HCT116 (cell line): ENCODE measurements around the gene SCAI. TPM values are rescaled to one million over a fixed set of nuclear protein-coding genes. Genes with fewer than 3 reads are reported as not detected.

ENCODE experiments used
- ATAC-seq: fragments of 200-7000 bp; cut with Tn5 transposase; 2 replicates; pipeline ENCODE4 v1.9.1; 2020; ENCODE audit warnings: mild to moderate bottlenecking, moderate library complexity
- BruUV-seq: library from RNA; stranded (reverse); fragments of 400-500 nt; replicated peaks from 2 replicates; lab custom pipeline; 2021; lab: Mats Ljungman, UMichigan
- CTCF ChIA-PET: fragments of 300-600 bp; sonication (Branson Sonifier 250); formaldehyde crosslinking; loops from one replicate; lab custom pipeline; 2021; ENCODE audit warnings: antibody characterized with exemption; lab: Charles Lee
- POLR2A ChIA-PET: fragments of 300-600, 350-600 bp; sonication (Branson Sonifier 250); formaldehyde crosslinking; loops from one replicate; lab custom pipeline; 2021; ENCODE audit warnings: antibody characterized with exemption; lab: Charles Lee
- RAD21 ChIA-PET, 2 experiments: fragments of 300-600 bp; sonication (Branson Sonifier 250); formaldehyde crosslinking; loops; one replicate each; lab custom pipeline; 2023; ENCODE audit warnings: low total read pairs in 2 of 2; ENCODE audit not compliant: uncharacterized antibody in 2 of 2, unreplicated experiment in 2 of 2, low non-redundant PET in 1 of 2; lab: Charles Lee
- DNase-seq: peaks from one replicate; pipeline ENCODE4 v3.0.0-alpha.2; 2010; ENCODE audit warnings: low read depth, low spot score
- H2AFZ ChIP-seq: fragments of 200-600 bp; shearing (Covaris generic), sonication (generic); 2 replicates; pipeline ENCODE4 v1.6.1; 2017; ENCODE audit warnings: low read depth, mixed run types, mixed read lengths, antibody characterized with exemption, low read length; ENCODE audit not compliant: poor library complexity, severe bottlenecking
- H3K27ac ChIP-seq: 2 replicates; pipeline ENCODE4 v1.5.1; 2012; ENCODE audit warnings: low read depth, low read length
- H3K27me3 ChIP-seq: fragments of 200-600 bp; sonication (generic); 2 replicates; pipeline ENCODE4 v1.6.1; 2016; ENCODE audit warnings: mixed run types, low read length, mixed read lengths; ENCODE audit not compliant: insufficient read depth
- H3K36me3 ChIP-seq, 2 experiments: fragments of 200-500 bp in 1 of 2; fragments of 200-600 bp in 1 of 2; sonication (Bioruptor generic) in 1 of 2; sonication (generic) in 1 of 2; 2 replicates each; pipeline versions ENCODE4 v1.5.1 to v1.6.1; 2014 to 2016; ENCODE audit warnings: low read length in 2 of 2, inconsistent platforms in 1 of 2, mixed read lengths in 1 of 2, mixed run types in 1 of 2; ENCODE audit not compliant: insufficient read depth in 2 of 2, control insufficient read depth in 1 of 2
- H3K4me1 ChIP-seq, 2 experiments: fragments of 200-600 bp in 1 of 2; sonication (generic) in 1 of 2; 2 replicates each; pipeline versions ENCODE4 v1.5.1 to v1.6.1; 2012 to 2017; ENCODE audit warnings: low read length in 2 of 2, inconsistent platforms in 1 of 2, mild to moderate bottlenecking in 1 of 2, mixed read lengths in 1 of 2, mixed run types in 1 of 2, moderate library complexity in 1 of 2; ENCODE audit not compliant: insufficient read depth in 2 of 2, control insufficient read depth in 1 of 2
- H3K4me2 ChIP-seq: fragments of 200-600 bp; sonication (generic); 2 replicates; pipeline ENCODE4 v1.6.1; 2017; ENCODE audit warnings: mixed run types, low read length, mixed read lengths
- H3K4me3 ChIP-seq, 2 experiments: fragments of 200-600 bp in 1 of 2; sonication (generic) in 1 of 2; replicated peaks in 1 of 2; 2 replicates each; pipeline ENCODE4 v1.5.1; 2011 to 2016; ENCODE audit warnings: low read length in 2 of 2, control low read depth in 1 of 2, low read depth in 1 of 2, mild to moderate bottlenecking in 1 of 2, mixed read lengths in 1 of 2, mixed run types in 1 of 2
- H3K79me2 ChIP-seq: fragments of 200-600 bp; sonication (generic); 2 replicates; pipeline ENCODE4 v1.6.1; 2017; ENCODE audit warnings: mild to moderate bottlenecking, mixed run types, low read length, moderate library complexity, mixed read lengths; ENCODE audit not compliant: insufficient read depth
- H3K9ac ChIP-seq: fragments of 200-600 bp; sonication (generic); 2 replicates; pipeline ENCODE4 v1.6.1; 2016; ENCODE audit warnings: low read length, mixed read lengths
- H3K9me2 ChIP-seq: fragments of 200-600 bp; sonication (generic), shearing (Covaris generic); 2 replicates; pipeline ENCODE4 v1.6.1; 2017; ENCODE audit warnings: mixed run types, mild to moderate bottlenecking, moderate library complexity; ENCODE audit not compliant: insufficient read depth
- H3K9me3 ChIP-seq, 2 experiments: fragments of 200-500 bp in 1 of 2; fragments of 200-600 bp in 1 of 2; sonication (Bioruptor generic) in 1 of 2; sonication (generic) in 1 of 2; 2 replicates each; pipeline ENCODE4 v1.6.1; 2014 to 2017; ENCODE audit warnings: low read length in 2 of 2, mixed read lengths in 2 of 2, inconsistent platforms in 1 of 2, low read depth in 1 of 2, mild to moderate bottlenecking in 1 of 2, mixed run types in 1 of 2, moderate library complexity in 1 of 2; ENCODE audit not compliant: control insufficient read depth in 1 of 2, insufficient read depth in 1 of 2
- H4K20me1 ChIP-seq: fragments of 200-600 bp; sonication (generic), shearing (Covaris generic); 2 replicates; pipeline ENCODE4 v1.6.1; 2017; ENCODE audit warnings: mixed run types, mild to moderate bottlenecking, moderate library complexity; ENCODE audit not compliant: insufficient read depth
- CBX3 ChIP-seq: IDR thresholded peaks from 2 replicates; pipeline ENCODE4 v1.6.1; 2012; ENCODE audit warnings: low read depth
- CEBPB ChIP-seq: IDR thresholded peaks from 2 replicates; pipeline ENCODE4 v1.6.1; 2012; ENCODE audit warnings: low read depth
- CTCF ChIP-seq, 3 experiments: fragments of 200-600 bp in 1 of 3; sonication (generic) in 1 of 3; IDR thresholded peaks in 2 of 3; conservative IDR thresholded peaks in 1 of 3; 2 replicates each; pipeline ENCODE4 v1.5.1; 2012 to 2017; ENCODE audit warnings: low read depth in 2 of 3, low read length in 2 of 3, antibody characterized with exemption in 1 of 3, borderline replicate concordance in 1 of 3, control low read depth in 1 of 3, mild to moderate bottlenecking in 1 of 3, mixed read lengths in 1 of 3, mixed run types in 1 of 3, moderate library complexity in 1 of 3; ENCODE audit not compliant: insufficient read depth in 1 of 3
- EGR1 ChIP-seq: IDR thresholded peaks from 2 replicates; pipeline ENCODE4 v1.6.1; 2012; ENCODE audit warnings: low read depth
- ELF1 ChIP-seq: IDR thresholded peaks from 2 replicates; pipeline ENCODE4 v1.6.1; 2012; ENCODE audit warnings: low read depth, borderline replicate concordance
- EZH2 ChIP-seq: fragments of 200-600 bp; sonication (generic); IDR thresholded peaks from 2 replicates; pipeline ENCODE4 v1.6.1; 2017; ENCODE audit warnings: antibody characterized with exemption, mixed run types
- EZH2phosphoT487 ChIP-seq: fragments of 200-600 bp; IDR thresholded peaks from 2 replicates; pipeline ENCODE4 v1.6.1; 2018; ENCODE audit warnings: antibody characterized with exemption, borderline replicate concordance
- FOSL1 ChIP-seq: IDR thresholded peaks from 2 replicates; pipeline ENCODE4 v1.6.1; 2012; ENCODE audit warnings: low read depth
- JUND ChIP-seq: IDR thresholded peaks from 2 replicates; pipeline ENCODE4 v1.6.1; 2012
- MAX ChIP-seq: IDR thresholded peaks from 2 replicates; pipeline ENCODE4 v1.6.1; 2012
- POLR2A ChIP-seq: IDR thresholded peaks from 2 replicates; pipeline ENCODE4 v1.7.0; 2011; ENCODE audit warnings: borderline replicate concordance; ENCODE audit not compliant: insufficient read depth, insufficient read length; ENCODE audit errors: extremely low read depth
- RAD21 ChIP-seq: IDR thresholded peaks from 2 replicates; pipeline ENCODE4 v1.6.1; 2012; ENCODE audit warnings: low read depth, mild to moderate bottlenecking
- REST ChIP-seq: IDR thresholded peaks from 2 replicates; pipeline ENCODE4 v1.6.1; 2012; ENCODE audit warnings: low read depth
- SIN3A ChIP-seq: IDR thresholded peaks from 2 replicates; pipeline ENCODE4 v1.6.1; 2012; ENCODE audit warnings: low read depth
- SRF ChIP-seq: IDR thresholded peaks from 2 replicates; pipeline ENCODE4 v1.6.1; 2012; ENCODE audit warnings: low read depth
- YY1 ChIP-seq: IDR thresholded peaks from 2 replicates; pipeline ENCODE4 v1.6.1; 2011; ENCODE audit warnings: low read length, low read depth, moderate library complexity, mild to moderate bottlenecking; ENCODE audit not compliant: insufficient replicate concordance; ENCODE audit errors: extremely low read depth
- ZBTB33 ChIP-seq: IDR thresholded peaks from 2 replicates; pipeline ENCODE4 v1.6.1; 2011; ENCODE audit warnings: mild to moderate bottlenecking, low read length, moderate library complexity; ENCODE audit not compliant: insufficient replicate concordance; ENCODE audit errors: extremely low read depth
- ZFX ChIP-seq: fragments of 450-650 bp; IDR thresholded peaks from 2 replicates; pipeline ENCODE4 v1.6.1; 2017
- ZNF274 ChIP-seq: fragments of 200-500 bp; sonication (Bioruptor generic); IDR thresholded peaks from 2 replicates; pipeline ENCODE4 v1.6.1; 2014; ENCODE audit warnings: mild to moderate bottlenecking, low read depth, low read length, inconsistent platforms
- intact Hi-C: fragments of 100-400 bp; cut with micrococcal nuclease; formaldehyde crosslinking; loops from 2 replicates; pipeline ENCODE4 v1.10.0; 2022
- total RNA-seq: library from RNA; stranded (reverse); gene quantifications from one replicate; pipeline ENCODE4 v1.2.1, GENCODE V29; 2021; ENCODE audit not compliant: unreplicated experiment

SCAI gene
- total RNA-seq, 1 experiment from 2014 or later = 14.0 TPM

- TF ChIP-seq REST (no peak), ZBTB33 (no peak), JUND (no peak), ELF1 (no peak), ZNF274 (no peak), CBX3 (no peak), EZH2 (no peak), SIN3A (no peak)
Measured at GRCh38 chr9:124969401-124969800, 173.9 kb downstream of the SCAI start (continued).

- ATAC-seq (no peak), DNase-seq (no peak)
- Histone ChIP-seq H3K36me3 (no peaks in the 10 kb centered on the region), H3K4me3 (no peak overlapping the region), H2AFZ (no peak overlapping the region), H3K27me3 (no peaks in the 10 kb centered on the region), H4K20me1 (no peaks in the 10 kb centered on the region), H3K27ac (no peak overlapping the region), H3K4me1 (no peaks in the 10 kb centered on the region), H3K9ac (no peak overlapping the region), H3K9me2 (no peaks in the 10 kb centered on the region), H3K9me3 (no peaks in the 10 kb centered on the region), H3K4me2 (no peak overlapping the region), H3K79me2 (no peaks in the 10 kb centered on the region)
- ChIA-PET POLR2A (no interaction called here), RAD21 (no interaction called here), CTCF (no interaction called here)
- intact Hi-C loops = no loop called here
- BruUV-seq = no TSS peak
- TF ChIP-seq EGR1 = no peak
- TF ChIP-seq ELF1 = no peak
- no peak for TF ChIP-seq RAD21
- TF ChIP-seq SRF = no peak
- no peak for TF ChIP-seq POLR2A
- no peak for TF ChIP-seq EZH2phosphoT487
- TF ChIP-seq ZFX = no peak
- no peak for TF ChIP-seq YY1
- TF ChIP-seq CTCF (IDR thresholded peaks at IDR 0.05 in 2 of 3, conservative IDR thresholded peaks at IDR 0.05 in 1 of 3; ENCODE audit: borderline replicate concordance in 1 of 3, insufficient read depth in 1 of 3, low read depth in 2 of 3, low read length in 2 of 3) = no peak
- TF ChIP-seq CEBPB = no peak
- TF ChIP-seq MAX = no peak
- no peak for TF ChIP-seq JUND
- TF ChIP-seq FOSL1 = no peak
- TF ChIP-seq CBX3 = no peak
Measured at GRCh38 chr9:124968238-124968637, 175.1 kb downstream of the SCAI start.
